Activated T-cell treated with anti-CD3 and anti-CD28 coated beads, Interleukin-2, amount 50 U/mL, for 4 hours (primary cell): ENCODE measurements around the gene OR1C1. TPM values are rescaled to one million over a fixed set of nuclear protein-coding genes. Genes with fewer than 3 reads are reported as not detected.
"Not testable (repeated sequence)": the region's sequence is repeated elsewhere in the genome, so short reads cannot be mapped to it uniquely, and the experiment has no call there.

Experiments used
- ATAC-seq, 2 donors: fragments of 200-7000 bp; cut with Tn5 transposase; one replicate each; pipeline ENCODE4 v1.10.0; 2021
- DNase-seq: peaks from one replicate; pipeline ENCODE4 v3.0.0-alpha.2; 2020
- H3K27me3 Mint-ChIP-seq: one replicate; pipeline ENCODE4 v1.8.0; 2021; ENCODE audit warnings: low read depth, mixed read lengths
- H3K36me3 Mint-ChIP-seq: one replicate; pipeline ENCODE4 v1.8.0; 2022; ENCODE audit warnings: mixed read lengths; ENCODE audit not compliant: insufficient read depth
- H3K4me1 Mint-ChIP-seq: one replicate; pipeline ENCODE4 v1.8.0; 2021; ENCODE audit warnings: low read depth, mixed read lengths
- H3K4me3 Mint-ChIP-seq: one replicate; pipeline ENCODE4 v1.8.0; 2021; ENCODE audit warnings: mild to moderate bottlenecking, moderate library complexity, mixed read lengths
- H3K9me3 Mint-ChIP-seq: one replicate; pipeline ENCODE4 v1.8.0; 2021; ENCODE audit warnings: mixed read lengths
- total RNA-seq, 3 donors: library from RNA; stranded (reverse); gene quantifications; one replicate each; pipeline ENCODE4 v1.2.1, GENCODE V29; 2021

OR1C1 gene, protein sequence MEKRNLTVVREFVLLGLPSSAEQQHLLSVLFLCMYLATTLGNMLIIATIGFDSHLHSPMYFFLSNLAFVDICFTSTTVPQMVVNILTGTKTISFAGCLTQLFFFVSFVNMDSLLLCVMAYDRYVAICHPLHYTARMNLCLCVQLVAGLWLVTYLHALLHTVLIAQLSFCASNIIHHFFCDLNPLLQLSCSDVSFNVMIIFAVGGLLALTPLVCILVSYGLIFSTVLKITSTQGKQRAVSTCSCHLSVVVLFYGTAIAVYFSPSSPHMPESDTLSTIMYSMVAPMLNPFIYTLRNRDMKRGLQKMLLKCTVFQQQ
- total RNA-seq, result not detected

DNA sequence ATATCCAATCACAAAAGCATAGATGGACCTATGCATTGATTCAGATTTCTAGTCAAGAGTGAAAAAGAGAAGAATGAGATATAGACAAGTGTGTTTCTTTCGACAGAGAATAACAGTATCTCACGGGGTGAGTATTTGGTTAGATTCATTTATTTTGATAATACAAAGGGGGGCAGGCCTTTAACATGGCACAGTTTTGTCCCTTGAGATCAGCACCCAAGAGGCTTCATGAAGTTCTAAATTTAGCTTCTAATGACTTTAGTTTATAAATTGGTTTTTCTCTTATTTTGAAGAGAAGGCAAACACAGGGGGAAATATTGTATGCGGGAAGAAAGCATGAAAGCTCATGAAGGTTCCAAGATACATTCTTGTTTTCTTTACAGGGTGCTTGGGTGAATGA lies at the start of gene OR1C1:
TSS of gene OR1C1 (minus strand) at position 101 of the 400 bp plus-strand sequence. CDS start 2,150 bp downstream, outside the sequence.
- no peak for ATAC-seq
- peaks cover 7% of the 10 kb centered on the region for H3K9me3 Mint-ChIP-seq
- no peaks in the 10 kb centered on the region for H3K4me1 Mint-ChIP-seq
- no peaks in the 10 kb centered on the region for H3K27me3 Mint-ChIP-seq
- H3K4me3 Mint-ChIP-seq, result no peak within 1 kb of the TSS
- no peak for DNase-seq
- no peaks in the 10 kb centered on the region for H3K36me3 Mint-ChIP-seq

DNA sequence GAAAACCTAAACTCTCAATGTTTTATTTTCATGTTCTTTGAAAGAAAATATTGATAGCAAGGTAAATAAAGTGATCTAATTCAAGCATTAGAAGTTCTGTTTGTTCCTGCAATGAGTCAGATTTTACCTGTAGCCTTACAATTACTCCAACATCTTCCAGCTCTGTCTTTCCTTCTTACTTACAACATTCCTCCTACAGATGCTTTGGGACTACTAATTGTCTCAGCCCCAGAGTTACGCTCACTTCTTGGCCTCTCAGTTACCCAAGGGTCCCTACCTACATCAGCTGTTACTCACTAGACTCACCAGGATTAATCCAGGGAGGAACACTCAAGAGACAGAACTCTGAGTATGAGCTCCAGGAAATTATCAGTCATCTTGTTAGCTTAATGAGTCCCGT lies 37.2 kb upstream of the OR1C1 start:
- H3K4me1 Mint-ChIP-seq, result no peaks in the 10 kb centered on the region
- no peaks in the 10 kb centered on the region for H3K27me3 Mint-ChIP-seq
- no peaks in the 10 kb centered on the region for H3K9me3 Mint-ChIP-seq
- no peak overlapping the region for H3K4me3 Mint-ChIP-seq
- ATAC-seq, result no peak
- H3K36me3 Mint-ChIP-seq, result no peaks in the 10 kb centered on the region
- DNase-seq, result no peak

DNA sequence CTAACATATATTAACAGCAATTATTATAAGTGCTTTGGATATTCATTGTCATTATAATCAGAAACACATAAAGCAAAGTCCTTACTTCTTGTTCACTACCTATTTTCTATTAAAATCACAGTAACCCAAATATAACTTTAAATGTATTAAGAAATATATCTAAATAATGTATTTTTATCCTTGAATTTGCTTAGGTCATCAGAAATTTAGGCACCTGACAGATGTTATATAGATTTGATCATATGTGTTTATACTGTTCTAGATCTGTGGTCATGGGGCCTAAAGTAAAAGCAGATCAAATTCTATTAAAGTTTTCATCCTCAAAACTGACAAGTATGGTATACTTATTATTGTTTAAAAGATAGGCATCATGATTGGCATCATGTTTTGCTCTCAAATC lies 9.2 kb upstream of the OR1C1 start:
- no peaks in the 10 kb centered on the region for H3K36me3 Mint-ChIP-seq
- DNase-seq (no peak), ATAC-seq (no peak)
- no peaks in the 10 kb centered on the region for H3K27me3 Mint-ChIP-seq
- no peak overlapping the region for H3K4me3 Mint-ChIP-seq
- H3K9me3 Mint-ChIP-seq, result no peaks in the 10 kb centered on the region
- H3K4me1 Mint-ChIP-seq, result no peaks in the 10 kb centered on the region

DNA sequence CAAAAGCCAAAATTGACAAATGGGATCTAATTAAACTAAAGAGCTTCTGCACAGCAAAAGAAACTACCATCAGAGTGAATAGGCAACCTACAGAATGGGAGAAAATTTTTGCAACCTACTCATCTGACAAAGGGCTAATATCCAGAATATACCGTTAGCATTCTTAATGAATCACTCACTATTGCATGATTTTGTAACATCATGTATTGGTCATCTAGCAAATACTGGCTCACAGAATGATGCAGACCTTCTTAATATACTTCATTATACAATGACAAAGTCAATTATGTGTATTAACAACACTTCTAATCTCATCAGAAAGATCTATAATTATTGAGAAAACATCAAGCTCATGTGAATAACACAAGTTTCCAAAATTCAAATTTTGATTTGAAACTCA lies 6.0 kb downstream of the OR1C1 start:
- ATAC-seq, DNase-seq, H3K36me3 Mint-ChIP-seq, H3K27me3 Mint-ChIP-seq, H3K4me3 Mint-ChIP-seq, H3K4me1 Mint-ChIP-seq: not testable (repeated sequence)
- peaks cover 24% of the 10 kb centered on the region for H3K9me3 Mint-ChIP-seq

DNA sequence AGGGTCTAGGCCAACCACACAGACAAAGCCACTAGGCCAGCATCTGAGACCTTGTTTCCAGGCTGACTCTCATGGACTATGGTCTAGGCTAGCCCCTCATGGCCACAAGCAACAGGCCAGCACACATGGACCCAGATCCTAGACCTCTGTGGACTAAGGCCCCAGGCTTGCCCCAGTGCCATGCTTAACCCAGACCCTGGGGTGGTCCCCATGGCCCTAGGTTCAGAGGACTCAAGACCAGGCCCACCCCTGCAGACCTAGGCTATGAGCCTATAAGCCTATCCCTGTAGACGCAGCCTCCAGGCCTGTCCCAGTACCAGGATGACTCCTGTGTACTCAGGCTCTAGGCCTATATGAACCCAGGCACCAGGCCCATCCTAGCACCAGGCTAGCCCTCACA lies 10.5 kb downstream of the OR1C1 start:
- H3K36me3 Mint-ChIP-seq, result no peaks in the 10 kb centered on the region
- ATAC-seq (no peak), DNase-seq (no peak)
- no peaks in the 10 kb centered on the region for H3K4me1 Mint-ChIP-seq
- no peaks in the 10 kb centered on the region for H3K27me3 Mint-ChIP-seq
- H3K9me3 Mint-ChIP-seq, result peaks cover 21% of the 10 kb centered on the region
- no peak overlapping the region for H3K4me3 Mint-ChIP-seq

DNA sequence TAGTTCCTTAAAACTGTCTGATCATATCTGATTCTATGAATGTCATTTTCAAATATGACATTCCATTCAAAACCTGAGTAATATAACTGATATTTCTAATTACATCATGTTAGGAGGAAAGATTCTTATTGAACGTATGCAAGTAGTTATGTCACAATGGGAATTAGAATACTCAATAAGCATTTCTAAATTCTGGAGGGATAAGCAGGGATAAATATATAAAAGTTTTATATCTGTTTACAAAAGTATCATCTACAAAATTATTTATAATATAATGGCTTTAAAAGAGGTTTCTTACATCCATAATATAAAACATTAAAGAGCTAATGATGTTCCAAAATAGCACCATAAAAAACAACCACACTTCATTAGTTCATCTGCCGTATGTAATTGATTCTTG lies 12.3 kb downstream of the OR1C1 start, which contains the start of gene OR14A2:
TSS of gene OR14A2 (minus strand) at position 101 of the 400 bp plus-strand sequence.
- ATAC-seq (no peak), DNase-seq (no peak)
- no peaks in the 10 kb centered on the region for H3K4me1 Mint-ChIP-seq
- no peak within 1 kb of the TSS for H3K4me3 Mint-ChIP-seq
- H3K27me3 Mint-ChIP-seq, result no peaks in the 10 kb centered on the region
- no peaks in the 10 kb centered on the region for H3K36me3 Mint-ChIP-seq
- peaks cover 21% of the 10 kb centered on the region for H3K9me3 Mint-ChIP-seq

DNA sequence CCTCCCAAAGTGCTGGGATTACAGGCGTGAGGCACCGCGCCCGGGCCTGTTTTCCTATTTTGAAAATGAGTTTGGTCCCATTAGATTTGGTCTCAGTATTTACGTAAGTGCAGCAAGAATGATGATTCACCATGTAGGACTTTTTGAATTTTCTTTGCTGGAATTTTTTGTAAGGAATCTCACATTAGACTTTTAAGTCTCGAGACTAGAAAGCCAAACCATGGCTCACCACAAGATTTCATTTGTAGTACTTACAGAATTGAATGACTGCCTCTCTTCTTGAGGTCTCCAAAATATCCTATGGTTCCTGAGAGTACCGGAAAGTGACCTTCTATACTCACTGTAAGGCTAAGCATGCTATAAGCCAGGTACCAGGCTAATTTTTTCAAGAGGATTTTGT lies 12.7 kb downstream of the OR1C1 start:
- H3K4me1 Mint-ChIP-seq, result no peaks in the 10 kb centered on the region
- peaks cover 21% of the 10 kb centered on the region for H3K9me3 Mint-ChIP-seq
- no peak for ATAC-seq
- no peak overlapping the region for H3K4me3 Mint-ChIP-seq
- no peaks in the 10 kb centered on the region for H3K27me3 Mint-ChIP-seq
- DNase-seq, result no peak
- no peaks in the 10 kb centered on the region for H3K36me3 Mint-ChIP-seq

DNA sequence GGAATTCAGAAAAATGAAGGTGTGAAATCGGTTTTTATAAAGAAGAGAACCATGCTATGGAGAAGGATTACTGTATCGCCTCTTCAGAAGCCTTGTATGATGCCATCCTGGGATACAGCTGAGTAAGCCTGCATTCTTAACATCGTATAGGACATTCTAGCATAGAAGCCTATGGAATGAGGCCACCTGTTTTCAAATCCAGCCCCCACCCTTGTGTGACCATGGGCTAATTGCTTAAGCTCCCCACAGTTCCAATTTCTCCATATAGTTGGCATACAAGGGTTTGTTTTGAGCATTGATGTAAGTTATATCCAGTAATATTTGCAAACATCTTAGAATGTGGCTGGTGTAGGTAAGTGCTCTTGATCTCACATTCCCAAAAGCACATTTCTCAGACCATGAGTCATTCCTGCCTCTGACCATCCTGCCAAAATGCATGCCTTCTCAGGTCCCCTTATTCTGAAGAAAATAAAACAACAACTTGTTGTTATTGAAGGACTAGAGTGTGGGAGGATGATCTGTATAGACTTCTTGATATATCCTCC lies 13.9 kb downstream of the OR1C1 start:
- no peak overlapping the region for H3K4me3 Mint-ChIP-seq
- DNase-seq (no peak), ATAC-seq (no peak)
- peaks cover 10% of the 10 kb centered on the region for H3K9me3 Mint-ChIP-seq
- H3K4me1 Mint-ChIP-seq, result no peaks in the 10 kb centered on the region
- H3K27me3 Mint-ChIP-seq, result no peaks in the 10 kb centered on the region
- H3K36me3 Mint-ChIP-seq, result no peaks in the 10 kb centered on the region

DNA sequence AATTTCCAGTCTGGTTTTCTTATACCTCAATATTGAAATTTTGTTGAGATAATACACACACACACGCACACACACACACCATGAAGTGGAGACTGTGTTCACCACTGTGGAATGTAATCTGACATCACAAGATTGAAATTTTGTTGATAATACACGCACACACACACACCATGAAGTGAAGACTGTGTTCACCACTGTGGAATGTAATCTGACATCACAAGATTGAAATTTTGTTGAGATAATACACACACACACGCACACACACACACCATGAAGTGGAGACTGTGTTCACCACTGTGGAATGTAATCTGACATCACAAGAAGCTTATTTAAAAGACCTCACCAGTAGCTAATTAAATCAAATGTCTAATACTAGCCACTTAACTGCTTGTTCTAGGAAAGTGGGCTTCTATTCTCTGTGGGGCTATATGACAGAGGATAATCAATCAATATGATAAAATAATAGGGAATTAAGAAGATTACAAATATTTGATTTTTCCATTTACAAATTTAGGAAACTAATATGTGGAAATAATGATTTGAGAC lies 18.1 kb downstream of the OR1C1 start:
- not testable (repeated sequence) for H3K4me3 Mint-ChIP-seq, ATAC-seq, H3K9me3 Mint-ChIP-seq, H3K36me3 Mint-ChIP-seq, H3K27me3 Mint-ChIP-seq, DNase-seq, H3K4me1 Mint-ChIP-seq

DNA sequence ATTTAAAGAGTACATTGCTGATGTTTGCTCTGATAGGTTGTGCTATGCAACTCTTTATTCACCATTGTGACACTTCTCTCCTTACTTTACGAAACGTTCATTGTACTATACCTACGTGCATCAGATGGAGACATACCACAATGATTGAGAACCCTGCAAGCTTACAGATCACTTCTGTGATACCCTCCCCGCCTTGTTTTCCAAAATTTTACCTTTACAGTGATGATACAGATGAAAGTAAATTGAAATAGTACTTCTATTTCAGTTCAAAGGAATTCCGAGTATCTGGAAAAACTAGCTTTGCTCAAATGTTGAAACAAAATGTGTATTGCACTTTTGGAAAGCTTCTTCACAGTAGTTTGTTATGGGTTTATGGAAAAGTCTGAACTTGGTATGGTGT lies 18.6 kb downstream of the OR1C1 start:
- no peaks in the 10 kb centered on the region for H3K27me3 Mint-ChIP-seq
- H3K9me3 Mint-ChIP-seq, result no peaks in the 10 kb centered on the region
- H3K4me1 Mint-ChIP-seq, result no peaks in the 10 kb centered on the region
- no peak for ATAC-seq
- H3K36me3 Mint-ChIP-seq, result no peaks in the 10 kb centered on the region
- no peak for DNase-seq
- H3K4me3 Mint-ChIP-seq, result no peak overlapping the region

DNA sequence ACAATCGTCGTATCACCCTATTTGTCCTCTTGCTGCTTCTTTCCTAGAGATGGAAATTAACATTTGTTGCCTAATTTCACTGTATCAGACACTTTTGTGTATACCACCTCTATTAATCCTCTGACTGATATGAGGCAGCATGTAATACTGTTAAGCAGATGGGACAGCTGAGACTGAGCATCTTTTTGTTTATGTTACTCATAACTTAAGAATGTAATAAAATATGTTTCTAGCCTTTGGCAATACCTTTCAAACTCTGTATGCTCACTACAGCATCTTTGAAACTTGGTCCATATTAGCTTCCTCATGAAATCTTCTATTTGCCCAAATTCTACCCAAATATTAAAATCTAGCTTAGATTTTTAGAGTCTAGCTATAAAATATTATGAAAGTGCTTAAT lies 19.6 kb downstream of the OR1C1 start:
- no peaks in the 10 kb centered on the region for H3K36me3 Mint-ChIP-seq
- no peak for DNase-seq
- ATAC-seq, result no peak
- no peaks in the 10 kb centered on the region for H3K9me3 Mint-ChIP-seq
- no peaks in the 10 kb centered on the region for H3K4me1 Mint-ChIP-seq
- no peak overlapping the region for H3K4me3 Mint-ChIP-seq
- no peaks in the 10 kb centered on the region for H3K27me3 Mint-ChIP-seq

DNA sequence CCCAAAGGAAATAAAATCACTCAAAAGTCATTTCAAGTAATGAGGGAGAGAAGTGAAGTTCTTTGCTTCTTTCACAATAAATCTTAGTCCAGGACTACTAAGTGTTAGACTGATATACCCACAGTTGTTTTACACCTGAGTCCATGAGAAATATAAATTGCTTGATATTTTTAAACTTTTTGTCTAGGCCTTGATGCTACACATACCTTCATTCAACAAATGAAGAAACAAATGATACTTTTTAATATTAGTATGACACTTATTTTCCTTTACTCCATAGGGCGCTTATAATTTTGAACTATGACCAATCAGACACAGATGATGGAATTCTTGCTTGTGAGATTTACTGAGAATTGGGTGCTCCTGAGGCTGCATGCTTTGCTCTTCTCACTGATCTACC lies 22.0 kb downstream of the OR1C1 start, which contains the start of gene OR14K1:
TSS of gene OR14K1 (plus strand) at position 301 of the 400 bp plus-strand sequence. CDS start at position 301, 0 bp downstream.
- Mint-ChIP-seq H3K4me1 (no peaks in the 10 kb centered on the region), H3K9me3 (no peaks in the 10 kb centered on the region), H3K27me3 (no peaks in the 10 kb centered on the region), H3K4me3 (no peak within 1 kb of the TSS), H3K36me3 (no peaks in the 10 kb centered on the region)
- ATAC-seq (no peak), DNase-seq (no peak)

DNA sequence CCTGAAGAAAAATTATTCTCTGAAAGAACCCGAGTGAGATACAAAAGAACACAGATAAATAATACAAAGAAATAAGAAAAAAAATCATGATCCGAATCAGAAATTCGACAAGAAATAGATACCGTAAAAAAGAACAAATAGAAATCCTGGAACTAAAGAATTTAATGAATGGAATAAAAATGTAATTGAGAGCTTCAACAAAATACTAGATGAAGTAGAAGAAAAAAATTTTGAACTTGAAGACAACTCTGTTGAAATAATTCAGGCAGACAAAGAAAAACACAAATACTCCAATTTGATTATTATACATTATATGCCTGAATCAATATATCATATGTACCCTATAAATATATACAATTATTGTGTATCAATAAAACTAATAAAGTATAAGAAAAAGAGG lies 39.1 kb downstream of the OR1C1 start:
- no peaks in the 10 kb centered on the region for H3K27me3 Mint-ChIP-seq
- peaks cover 17% of the 10 kb centered on the region for H3K9me3 Mint-ChIP-seq
- H3K4me1 Mint-ChIP-seq, result no peaks in the 10 kb centered on the region
- no peaks in the 10 kb centered on the region for H3K36me3 Mint-ChIP-seq
- no peak for ATAC-seq
- H3K4me3 Mint-ChIP-seq, result no peak overlapping the region
- DNase-seq, result no peak

DNA sequence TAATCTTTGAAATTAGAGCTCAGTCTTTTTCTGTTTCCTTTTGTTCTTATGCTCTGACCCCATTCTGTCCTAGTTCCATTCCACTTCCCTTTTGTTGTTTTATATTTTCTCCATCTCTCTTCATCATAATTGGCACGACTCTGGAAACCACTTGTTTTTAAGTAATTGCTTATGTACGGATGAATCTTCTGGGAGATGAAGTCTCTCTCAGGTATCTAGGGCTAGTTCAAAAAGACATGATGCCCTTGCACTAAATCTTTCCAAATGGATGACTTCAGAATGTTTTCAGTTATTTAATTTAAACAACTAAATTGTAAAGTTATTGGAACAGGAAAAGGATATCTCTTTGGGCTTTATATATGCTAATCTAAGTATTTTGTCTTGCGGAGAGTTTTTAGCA lies 43.8 kb downstream of the OR1C1 start, which contains the start of gene OR6F1:
TSS of gene OR6F1 (minus strand) at position 101 of the 400 bp plus-strand sequence. CDS start 3,891 bp downstream, outside the sequence.
- Mint-ChIP-seq H3K9me3 (peaks cover 5% of the 10 kb centered on the region), H3K4me3 (no peak within 1 kb of the TSS), H3K4me1 (no peaks in the 10 kb centered on the region), H3K36me3 (no peaks in the 10 kb centered on the region), H3K27me3 (no peaks in the 10 kb centered on the region)
- ATAC-seq (no peak), DNase-seq (no peak)

DNA sequence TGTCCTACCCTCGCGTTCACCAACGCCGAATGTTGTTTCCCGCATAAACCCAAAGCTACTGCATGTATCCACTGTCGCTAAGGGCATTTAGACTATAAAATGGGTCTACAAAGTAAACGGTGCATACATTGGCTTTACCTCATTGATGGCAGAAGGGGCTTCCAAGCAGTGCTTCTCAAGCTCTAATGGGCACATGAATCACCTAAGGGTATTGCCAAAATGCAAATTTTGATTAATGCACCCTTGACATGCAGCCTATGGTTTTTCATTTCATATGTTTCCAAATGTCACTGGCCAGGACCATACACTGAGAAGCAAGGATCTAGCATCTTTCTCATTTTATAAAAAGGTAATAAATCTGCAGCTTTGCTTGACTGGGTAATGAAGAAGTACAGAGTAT lies 46.6 kb downstream of the OR1C1 start:
- DNase-seq (no peak), ATAC-seq (no peak)
- H3K4me3 Mint-ChIP-seq, result no peak overlapping the region
- no peaks in the 10 kb centered on the region for H3K4me1 Mint-ChIP-seq
- H3K27me3 Mint-ChIP-seq, result no peaks in the 10 kb centered on the region
- H3K36me3 Mint-ChIP-seq, result no peaks in the 10 kb centered on the region
- no peaks in the 10 kb centered on the region for H3K9me3 Mint-ChIP-seq
